ENCODE results near the gene TGFBRAP1. TPM values are rescaled to one million over a fixed set of nuclear protein-coding genes. Genes with fewer than 3 reads are reported as not detected.
"Not testable (repeated sequence)": the region's sequence is repeated elsewhere in the genome, so short reads cannot be mapped to it uniquely, and the experiment has no call there.

Gene TGFBRAP1
- total RNA-seq, 4 donors from 2014 or later = 21.0 to 38.7 (median 24.2) TPM

DNA sequence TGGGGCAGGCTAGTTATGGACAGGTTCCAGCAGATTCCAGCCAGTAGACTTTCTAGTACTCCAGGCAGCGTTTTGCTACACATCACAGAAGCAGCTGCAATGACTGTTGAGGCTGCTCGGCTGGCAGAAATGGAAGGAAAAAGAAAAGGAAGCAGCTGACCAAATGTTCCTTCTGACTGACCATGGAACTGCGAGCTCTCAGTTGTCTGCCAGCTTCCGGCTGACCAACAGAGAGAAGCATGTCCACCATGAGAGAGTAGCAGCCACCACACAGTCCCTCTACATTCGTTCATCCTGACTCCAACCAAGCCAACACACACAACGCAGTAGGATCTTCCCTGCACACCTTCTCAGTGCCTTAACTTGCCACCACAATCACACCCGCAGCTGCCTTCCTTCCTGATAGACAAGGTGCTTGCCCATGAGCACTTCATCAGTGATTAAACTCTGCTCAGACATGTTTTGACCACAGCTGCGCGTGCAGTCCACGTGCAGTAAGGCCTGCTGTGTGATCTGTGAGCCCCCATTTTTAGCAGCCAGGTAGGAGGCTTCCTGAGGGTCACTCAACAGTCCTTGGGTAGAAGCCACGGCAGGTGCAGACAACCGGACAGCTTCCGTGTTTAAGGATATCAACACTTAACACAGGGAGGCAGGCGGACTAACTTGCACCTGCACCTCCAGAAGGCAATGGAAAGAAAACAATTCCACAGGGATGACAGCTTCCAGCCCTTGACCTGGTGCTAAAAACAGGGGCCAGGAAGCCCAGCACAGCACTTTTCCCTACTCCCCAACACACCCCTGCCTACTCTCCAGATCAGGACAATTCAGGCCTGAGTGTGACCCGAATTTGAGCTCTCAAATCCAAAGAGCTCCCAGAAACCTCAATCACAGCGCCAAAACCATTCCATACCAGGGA, 996 bp downstream of the TGFBRAP1 start:
- H3K27me3 ChIP-seq = no peaks in the 10 kb centered on the region
- no peaks in the 10 kb centered on the region for H3K9me3 ChIP-seq
- H3K4me3 ChIP-seq = peak overlapping the region; percentile 31 to 60
- no peaks in the 10 kb centered on the region for H3K4me1 ChIP-seq
- DNase-seq = no peak
- TF ChIP-seq POLR2A (IDR thresholded peaks at IDR 0.05) = no peak
- TF ChIP-seq, protein P1, sequence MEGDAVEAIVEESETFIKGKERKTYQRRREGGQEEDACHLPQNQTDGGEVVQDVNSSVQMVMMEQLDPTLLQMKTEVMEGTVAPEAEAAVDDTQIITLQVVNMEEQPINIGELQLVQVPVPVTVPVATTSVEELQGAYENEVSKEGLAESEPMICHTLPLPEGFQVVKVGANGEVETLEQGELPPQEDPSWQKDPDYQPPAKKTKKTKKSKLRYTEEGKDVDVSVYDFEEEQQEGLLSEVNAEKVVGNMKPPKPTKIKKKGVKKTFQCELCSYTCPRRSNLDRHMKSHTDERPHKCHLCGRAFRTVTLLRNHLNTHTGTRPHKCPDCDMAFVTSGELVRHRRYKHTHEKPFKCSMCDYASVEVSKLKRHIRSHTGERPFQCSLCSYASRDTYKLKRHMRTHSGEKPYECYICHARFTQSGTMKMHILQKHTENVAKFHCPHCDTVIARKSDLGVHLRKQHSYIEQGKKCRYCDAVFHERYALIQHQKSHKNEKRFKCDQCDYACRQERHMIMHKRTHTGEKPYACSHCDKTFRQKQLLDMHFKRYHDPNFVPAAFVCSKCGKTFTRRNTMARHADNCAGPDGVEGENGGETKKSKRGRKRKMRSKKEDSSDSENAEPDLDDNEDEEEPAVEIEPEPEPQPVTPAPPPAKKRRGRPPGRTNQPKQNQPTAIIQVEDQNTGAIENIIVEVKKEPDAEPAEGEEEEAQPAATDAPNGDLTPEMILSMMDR (IDR thresholded peaks at IDR 0.05) = no peak
- intact Hi-C loops (cut with DNase I; ENCODE audit: low total_unique reads) = no loop called here
- H3K36me3 ChIP-seq = no peaks in the 10 kb centered on the region
- peak overlapping the region; percentile 75 to 84 for H3K27ac ChIP-seq

DNA sequence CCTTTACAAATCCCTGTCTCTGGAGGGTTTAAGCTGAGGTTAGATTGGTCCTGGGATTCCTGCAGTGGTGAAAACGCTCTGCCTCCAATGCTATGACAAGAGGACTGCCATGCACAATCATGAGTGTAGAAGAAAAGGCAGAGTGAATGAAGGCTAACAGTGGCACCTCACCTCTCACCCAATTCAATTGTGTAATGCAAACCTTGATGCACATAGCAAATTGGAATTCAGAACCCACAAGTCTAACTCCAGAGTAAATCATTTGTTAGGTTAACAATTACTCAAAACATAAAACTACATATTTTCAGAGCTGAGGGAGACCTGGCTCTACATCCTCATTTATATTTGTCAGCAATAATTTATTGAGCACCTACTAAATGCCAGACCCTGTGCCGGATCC, 1.8 kb downstream of the TGFBRAP1 start:
- TF ChIP-seq, protein P1 (IDR thresholded peaks at IDR 0.05) = no peak
- TF ChIP-seq POLR2A (IDR thresholded peaks at IDR 0.05) = no peak
- intact Hi-C loops (cut with DNase I; ENCODE audit: low total_unique reads) = no loop called here
- no peak overlapping the region for H3K4me3 ChIP-seq
- H3K9me3 ChIP-seq = no peaks in the 10 kb centered on the region
- H3K4me1 ChIP-seq = no peaks in the 10 kb centered on the region
- no peak for DNase-seq
- H3K36me3 ChIP-seq = no peaks in the 10 kb centered on the region
- no peak overlapping the region for H3K27ac ChIP-seq
- H3K27me3 ChIP-seq = no peaks in the 10 kb centered on the region

DNA sequence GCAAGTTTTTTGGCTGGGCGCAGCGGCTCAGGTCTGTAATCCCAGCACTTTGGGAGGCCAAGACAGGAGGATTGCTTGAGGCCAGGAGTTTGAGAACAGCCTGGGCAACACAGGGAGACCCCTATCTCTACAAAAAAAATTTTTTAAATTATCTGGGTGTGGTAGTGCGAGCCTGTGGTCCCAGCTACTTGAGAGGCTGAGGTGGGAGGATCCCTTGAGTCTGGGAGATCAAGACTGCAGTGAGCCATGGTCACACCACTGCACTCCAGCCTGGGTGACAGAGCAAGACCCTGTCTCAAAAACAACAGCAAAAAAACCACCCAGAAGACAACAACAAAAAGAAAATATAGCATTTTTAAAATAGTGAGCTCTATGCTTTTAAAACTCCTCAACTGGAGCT, 2.3 kb downstream of the TGFBRAP1 start:
- intact Hi-C loops (cut with DNase I; ENCODE audit: low total_unique reads) = not testable (repeated sequence)

DNA sequence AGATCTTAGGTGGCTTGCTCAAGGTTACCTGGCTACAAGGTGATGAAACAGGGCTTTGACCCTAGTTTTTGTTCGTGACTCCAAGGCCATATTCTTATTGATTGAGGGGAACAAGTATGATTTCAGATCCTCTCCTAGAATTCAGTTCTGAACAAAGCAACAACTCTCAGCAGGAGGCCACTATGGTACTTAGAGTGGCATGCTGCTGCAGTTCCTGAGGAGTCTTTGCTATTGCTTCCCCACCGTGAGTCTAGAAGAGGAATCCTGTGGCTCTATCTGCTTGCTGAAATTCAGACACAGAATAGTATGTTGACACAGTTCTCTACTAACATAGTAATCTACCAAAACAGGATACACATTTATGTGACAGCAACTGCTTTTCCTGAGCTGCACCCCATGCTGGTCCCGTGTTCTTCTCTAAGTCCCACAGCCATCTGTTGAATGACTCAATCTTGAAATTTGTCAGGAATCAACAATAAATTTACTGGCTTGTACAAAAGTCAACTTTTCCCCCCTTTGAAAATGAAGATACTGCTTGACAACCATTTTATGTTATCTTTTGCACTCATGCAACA, 4.1 kb downstream of the TGFBRAP1 start:
- intact Hi-C loops (cut with DNase I; ENCODE audit: low total_unique reads) = no loop called here
- TF ChIP-seq POLR2A (IDR thresholded peaks at IDR 0.05) = no peak
- TF ChIP-seq, protein P1 (IDR thresholded peaks at IDR 0.05) = no peak
- Histone ChIP-seq H3K27me3 (no peaks in the 10 kb centered on the region), H3K4me1 (no peaks in the 10 kb centered on the region), H3K4me3 (no peak overlapping the region), H3K36me3 (no peaks in the 10 kb centered on the region), H3K9me3 (no peaks in the 10 kb centered on the region), H3K27ac (no peak overlapping the region)
- no peak for DNase-seq

More for the DNA sequence above, 2.3 kb downstream of the TGFBRAP1 start:
- H3K27me3 ChIP-seq, H3K9me3 ChIP-seq, DNase-seq, H3K27ac ChIP-seq, H3K4me1 ChIP-seq, H3K36me3 ChIP-seq, H3K4me3 ChIP-seq: not testable (repeated sequence)

DNA sequence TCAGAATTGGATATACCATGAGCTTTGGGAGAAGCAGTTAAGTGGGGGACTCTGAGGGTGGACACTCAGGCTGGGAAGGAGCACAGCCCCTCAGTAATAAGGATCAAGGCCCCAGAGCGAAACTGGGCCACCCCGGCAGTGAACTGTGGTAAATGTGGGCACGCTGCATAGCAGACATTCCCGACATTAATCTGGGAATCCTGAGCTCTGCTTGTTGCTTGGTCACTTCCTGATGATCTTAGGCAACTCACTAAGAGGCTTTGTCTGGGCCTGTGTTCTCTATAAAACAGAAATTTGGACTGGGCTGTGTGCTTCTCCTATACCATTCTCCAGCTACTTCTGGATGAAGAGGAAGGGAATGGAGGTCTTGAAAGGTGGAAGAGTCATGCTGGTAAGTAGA, 4.8 kb downstream of the TGFBRAP1 start:
- Histone ChIP-seq H3K27me3 (no peaks in the 10 kb centered on the region), H3K36me3 (no peaks in the 10 kb centered on the region), H3K9me3 (no peaks in the 10 kb centered on the region), H3K4me3 (no peak overlapping the region), H3K27ac (no peak overlapping the region), H3K4me1 (no peaks in the 10 kb centered on the region)
- no peak for TF ChIP-seq POLR2A (IDR thresholded peaks at IDR 0.05)
- TF ChIP-seq, protein P1 (IDR thresholded peaks at IDR 0.05) = no peak
- no peak for DNase-seq
- intact Hi-C loops (cut with DNase I; ENCODE audit: low total_unique reads) = no loop called here

Data from uterus (tissue), 4 donors.